ENCODE results near the gene RIPPLY2.
"Not testable (repeated sequence)": the region's sequence is repeated elsewhere in the genome, so short reads cannot be mapped to it uniquely, and the experiment has no call there.

Gene RIPPLY2

DNA sequence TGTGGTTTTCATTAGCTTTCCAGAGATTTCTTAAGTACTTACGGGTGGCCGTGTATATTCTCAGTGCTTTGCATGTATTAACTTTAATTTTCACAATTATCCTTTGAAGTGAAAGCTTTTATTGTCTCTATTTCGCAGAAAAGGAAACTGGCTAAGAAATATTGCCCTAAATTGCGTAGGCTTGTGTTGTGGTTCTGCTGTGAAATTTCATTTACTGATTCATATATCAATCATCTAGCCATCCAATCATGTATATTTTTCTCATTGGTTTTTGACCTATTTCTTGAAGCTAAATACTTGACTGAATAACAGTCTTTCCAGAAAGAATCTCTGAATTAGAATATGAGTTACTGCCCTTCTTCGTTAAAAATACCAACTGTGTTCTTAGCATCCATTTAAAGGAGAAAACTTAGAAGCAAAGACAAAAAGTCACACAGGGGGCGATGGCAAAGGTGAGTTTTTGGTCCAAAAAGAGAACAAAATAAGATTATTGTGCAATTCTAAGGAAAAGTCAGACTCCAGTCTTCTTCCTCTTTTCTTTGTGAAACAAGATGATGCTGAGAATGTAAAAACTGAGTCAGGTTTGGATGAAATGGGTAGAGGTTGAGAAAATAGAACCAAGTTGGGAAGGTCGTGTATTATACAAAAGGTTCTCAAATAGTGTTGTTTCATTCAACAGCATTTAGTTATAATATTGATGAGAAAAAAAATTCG, 7.8 kb downstream of the RIPPLY2 start:
- no peak for DNase-seq

DNA sequence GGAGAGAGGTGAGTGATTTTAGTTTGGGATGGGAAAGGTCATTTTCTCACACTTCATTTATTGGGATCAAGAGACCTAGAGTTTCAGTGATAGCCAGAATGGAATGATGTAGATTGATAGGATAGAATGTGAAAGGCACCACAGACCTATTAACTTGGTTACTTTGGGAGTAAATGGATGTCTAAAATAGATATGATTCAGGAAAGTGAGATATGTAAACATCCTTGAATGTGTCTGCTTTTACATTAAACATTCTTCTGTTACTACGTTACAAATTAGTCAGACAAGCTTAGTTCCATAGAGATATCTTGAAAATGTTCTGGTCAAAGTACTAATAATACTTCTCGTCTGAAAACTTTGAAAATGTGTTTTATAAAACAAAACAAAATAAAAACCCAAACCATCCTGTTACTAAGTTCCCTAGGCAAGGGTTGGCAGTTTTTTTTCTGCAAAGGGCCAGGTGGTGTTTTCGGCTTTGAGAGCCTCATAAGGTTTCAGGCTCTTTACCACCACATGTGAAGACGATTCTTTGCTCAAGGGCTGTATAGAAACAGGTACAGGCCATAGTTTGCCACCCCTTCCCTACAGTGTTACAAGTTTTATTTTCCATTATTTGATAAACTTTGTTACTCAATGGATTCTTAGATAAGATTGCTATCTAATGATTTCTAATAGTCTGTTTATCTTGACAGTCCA, 9.8 kb downstream of the RIPPLY2 start:
- no peak for DNase-seq

DNA sequence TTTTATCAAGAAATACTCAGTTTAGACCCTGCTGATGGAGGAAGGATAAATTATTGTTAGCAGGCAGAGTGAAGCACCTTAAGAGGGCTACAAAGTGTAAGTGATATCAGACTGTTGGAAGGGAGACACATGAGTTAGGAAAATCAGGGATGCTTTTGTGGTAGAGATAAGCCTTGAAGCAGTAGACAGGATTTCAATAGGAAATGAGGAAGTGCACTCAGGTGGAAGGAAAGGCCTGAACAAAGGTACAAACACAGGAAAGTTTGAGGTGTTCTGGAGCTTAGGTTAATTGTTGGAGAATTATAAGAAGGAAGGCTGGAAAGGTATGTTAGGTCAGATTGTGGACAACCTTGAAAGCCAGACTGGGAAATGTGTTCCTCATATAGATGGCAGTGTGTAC, 13.9 kb downstream of the RIPPLY2 start:
- no peak for DNase-seq

DNA sequence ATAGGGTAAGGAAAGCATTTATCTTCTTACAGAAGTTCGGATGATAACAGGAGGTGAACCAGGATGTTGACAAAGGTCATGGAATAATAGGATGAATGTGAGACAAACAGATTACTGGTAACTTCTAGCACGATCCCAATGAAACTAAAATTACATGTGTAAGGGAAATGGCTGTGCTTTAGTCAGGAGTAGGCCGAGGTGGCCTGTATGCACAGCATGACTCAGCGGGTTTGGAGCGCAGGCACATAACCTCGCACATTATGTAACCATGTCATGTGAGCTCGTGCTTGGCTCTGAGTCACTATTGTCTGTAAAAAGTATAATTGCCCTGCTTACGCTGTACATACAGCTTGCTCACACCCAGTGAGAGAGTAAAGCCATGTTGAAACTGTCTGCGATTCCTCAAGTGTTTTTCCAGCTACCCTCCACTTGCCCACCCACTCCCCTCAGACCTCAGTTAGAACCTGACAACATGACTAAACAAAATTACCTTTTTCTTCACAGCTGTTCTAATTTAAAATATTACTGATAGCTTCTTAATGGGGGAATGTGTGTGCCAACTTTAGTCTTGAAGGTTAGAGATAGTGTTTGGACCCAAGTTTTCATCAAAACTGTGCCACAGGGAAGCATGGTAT, 14.5 kb downstream of the RIPPLY2 start:
- DNase-seq = no peak

DNA sequence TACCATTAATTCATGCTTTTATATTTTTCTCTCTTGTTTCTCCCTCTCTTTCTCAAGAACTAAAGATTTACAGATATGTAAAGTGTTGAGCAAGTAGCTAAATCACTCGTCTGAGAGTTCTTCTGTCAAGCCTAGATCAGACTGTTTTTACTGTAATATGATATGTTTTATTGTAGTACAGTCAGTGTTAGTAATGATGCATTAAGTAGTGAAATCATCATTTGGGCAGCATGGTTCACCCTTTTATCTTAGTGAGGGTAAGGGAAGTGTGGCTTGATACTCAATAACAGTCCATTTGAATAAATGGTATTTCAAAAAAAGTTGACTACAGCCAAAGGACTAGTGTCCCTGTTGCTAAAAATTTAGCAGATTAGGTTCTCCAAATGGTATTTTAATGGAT, 15.5 kb downstream of the RIPPLY2 start:
- no peak for DNase-seq

DNA sequence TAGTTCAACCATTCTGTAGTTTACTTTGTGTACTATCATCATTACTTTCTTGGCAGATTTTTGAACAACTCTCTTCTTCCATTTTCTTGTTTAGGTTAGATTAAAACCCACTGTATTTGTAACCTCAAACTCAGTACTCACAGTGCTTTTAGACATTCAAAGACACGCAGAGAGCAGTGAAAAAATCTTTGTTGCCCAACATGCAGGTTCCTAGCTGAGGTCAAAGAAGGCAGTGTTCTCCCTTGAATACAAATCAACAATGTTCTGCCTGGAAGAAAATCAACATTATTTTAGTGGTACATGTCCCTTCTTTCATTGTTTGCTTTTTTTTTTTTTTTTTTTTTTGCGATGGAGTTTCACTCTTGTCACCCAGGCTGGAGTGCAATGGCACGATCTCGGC, 17.5 kb downstream of the RIPPLY2 start:
- DNase-seq = no peak

DNA sequence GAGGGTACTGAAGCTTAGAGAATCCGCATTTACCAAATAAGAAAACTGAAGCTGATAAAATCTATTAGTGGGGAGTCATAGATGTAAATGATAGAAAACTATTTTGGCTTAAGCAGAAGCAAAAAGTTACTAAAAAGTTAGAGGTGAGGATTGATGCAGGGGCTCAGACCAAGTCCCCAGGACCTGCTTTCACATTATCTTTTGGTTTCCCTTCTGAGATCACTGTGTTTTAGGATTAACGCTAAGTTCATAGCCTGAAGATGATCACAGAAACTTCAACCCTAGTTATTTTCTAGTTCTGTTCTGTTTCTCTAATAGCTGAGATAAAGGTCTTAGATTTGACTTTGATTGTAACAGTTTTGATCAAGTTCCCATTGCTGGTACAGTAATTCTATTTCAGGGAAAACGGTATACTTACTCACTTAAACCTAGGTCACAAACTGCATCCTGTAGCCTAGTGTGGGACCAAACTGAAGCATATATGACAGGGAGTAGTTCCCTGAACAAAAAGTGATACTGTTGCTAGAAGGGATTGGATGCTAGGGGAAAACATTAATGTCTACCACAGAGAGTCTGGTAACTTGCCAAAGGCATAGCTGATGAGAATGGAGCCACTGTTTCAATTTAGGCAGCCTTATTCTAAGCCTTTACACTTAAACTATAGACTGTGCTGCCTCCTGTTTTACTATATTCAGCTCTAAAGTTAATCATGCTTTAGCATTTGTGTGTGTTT, 19.4 kb downstream of the RIPPLY2 start:
- DNase-seq = no peak

DNA sequence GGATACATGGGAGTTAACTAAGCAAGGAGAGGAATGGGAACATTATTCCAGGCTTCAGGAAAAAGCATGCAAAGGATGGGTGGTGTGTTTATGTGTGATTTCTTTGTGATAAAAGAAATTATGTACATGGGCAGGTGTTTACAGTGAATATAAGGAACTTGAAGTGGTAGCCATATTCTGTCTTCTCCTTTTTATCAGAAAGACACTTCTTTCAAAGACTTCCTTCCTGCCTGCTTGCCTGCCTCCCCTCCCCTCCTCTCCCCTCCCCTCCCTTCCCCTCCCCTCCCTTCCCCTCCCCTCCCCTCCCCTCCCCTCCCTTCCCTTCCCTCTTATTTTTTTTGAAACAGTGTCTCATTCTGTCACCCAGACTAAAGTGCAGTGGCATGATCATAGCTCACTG, 20.7 kb downstream of the RIPPLY2 start:
- no peak for DNase-seq

DNA sequence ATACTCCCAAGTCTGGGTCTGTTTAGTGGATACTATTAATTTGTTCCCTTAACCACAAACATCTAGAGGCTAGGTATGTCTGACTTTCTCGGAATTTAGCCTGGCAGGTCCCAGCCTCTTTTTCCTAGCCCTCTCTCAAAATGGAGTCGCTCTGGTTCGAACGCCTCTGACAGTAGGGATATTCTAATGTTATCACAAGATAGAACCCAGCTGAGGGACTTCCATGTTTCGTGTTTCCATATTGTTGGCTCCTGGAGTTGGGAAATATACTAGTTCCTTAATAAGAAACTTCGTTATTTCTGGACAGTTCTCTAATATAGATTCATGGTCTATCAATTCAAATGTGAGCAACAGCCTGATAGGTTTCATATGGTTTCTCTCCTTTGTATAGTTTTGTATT, 22.7 kb downstream of the RIPPLY2 start:
- DNase-seq = no peak

DNA sequence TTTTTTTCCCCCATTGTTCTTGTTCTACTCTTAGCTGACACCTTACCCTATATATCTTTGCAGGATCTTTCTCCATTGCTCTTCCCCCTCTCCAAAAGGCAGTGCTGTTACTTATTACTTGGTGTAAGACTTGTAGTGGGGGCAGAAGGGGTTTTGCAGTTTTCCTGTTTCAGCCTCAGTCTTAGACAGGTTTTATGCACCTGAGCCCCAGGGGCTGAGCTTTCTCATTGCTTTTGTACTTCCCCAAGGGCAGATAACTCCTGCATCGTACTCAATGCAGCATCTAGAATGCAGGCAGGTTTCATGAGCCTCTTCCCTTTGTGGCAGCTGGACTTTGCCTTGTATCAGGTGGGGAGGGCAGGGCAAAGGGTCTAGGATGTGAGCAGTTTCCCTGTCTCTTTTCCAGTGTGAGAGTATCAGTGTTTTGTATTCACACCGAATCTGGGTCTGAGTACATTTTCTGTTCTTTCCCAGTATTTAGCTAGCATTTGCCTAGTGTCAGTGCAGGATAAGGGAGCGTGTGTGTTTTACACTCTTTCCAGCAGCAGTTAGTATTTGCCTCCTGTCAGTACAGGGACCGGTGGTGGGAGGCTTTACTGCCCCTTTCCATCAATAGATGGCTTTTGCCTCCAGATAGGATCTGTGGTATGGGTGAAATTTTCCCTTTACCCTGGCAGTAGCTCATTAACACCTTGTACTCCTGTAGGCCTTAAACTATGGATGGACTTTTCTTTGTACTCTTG, 25.9 kb downstream of the RIPPLY2 start:
- DNase-seq = no peak

DNA sequence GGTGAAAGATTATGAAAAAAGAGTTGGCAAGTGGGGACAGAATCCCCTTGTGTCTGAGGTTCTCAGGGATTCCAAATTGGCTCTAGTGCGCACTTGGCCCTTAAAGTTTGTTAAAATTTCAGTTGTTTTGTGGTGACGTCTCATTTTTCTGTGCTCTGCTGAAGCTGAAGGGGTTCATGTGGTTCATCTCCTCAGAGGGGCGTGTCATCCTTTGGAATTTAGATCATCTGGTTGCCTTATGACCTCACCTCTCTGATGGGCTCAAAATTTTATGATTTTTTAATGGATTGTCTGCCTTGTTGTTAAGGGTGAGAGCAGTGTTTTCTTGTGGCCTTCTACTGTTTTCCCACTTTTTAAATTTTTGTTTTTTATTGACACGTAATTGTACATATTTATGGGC, 26.6 kb downstream of the RIPPLY2 start:
- DNase-seq = no peak

DNA sequence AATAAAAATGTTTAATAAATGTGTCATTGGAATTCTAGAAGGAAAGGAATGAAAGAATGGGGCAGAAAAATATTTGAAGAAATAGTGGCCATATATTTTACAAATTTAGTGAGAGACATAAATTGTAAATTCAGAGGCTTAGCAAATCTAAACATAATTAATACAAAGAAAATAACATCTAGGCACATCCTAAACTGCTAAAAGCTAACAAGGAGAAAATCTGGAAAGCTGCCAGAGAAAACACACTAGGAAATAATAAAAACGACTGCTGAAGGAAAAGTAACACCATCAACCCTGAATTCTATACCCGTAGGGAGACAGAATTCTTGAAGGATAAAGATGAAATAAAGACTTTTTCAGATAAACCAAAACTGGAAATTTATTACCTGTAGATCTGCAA, 30.1 kb downstream of the RIPPLY2 start:
- DNase-seq = no peak

DNA sequence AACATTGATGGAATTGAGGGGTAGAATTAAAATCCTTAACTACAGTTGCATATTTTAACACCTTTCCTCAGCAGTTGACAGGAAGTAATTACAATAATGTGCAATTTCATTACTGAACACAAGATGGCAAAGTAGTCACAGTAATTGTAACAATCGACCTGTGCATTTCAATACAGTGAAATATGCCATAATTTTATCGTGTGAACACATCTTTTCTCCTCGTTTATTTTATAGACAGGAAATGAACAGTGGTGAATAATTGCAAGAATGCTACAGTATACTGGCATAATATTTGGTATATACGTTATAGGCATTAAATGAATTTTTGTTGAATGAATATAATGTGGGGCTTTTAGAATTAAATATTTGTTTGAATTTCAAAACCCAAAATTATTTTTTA, 31.4 kb downstream of the RIPPLY2 start:
- no peak for DNase-seq

DNA sequence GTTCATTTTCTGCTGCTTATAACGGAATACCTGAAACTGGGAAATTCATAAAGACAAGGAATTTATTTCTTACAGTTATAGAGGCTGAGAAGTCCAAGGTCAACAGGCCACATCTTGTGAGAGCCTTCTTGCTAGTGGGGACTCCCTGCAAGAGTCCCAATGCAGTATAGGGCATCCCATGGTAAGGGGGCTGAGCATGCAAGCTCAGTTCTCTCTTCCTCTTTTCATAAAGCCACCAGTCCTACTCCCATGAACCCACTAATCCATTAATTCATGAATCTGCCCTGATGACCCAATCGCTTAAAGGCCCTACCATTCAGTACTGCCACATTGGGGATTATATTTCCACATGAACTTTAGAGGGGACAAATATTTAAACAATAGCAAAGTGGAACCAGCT, 32.8 kb downstream of the RIPPLY2 start:
- no peak for DNase-seq

DNA sequence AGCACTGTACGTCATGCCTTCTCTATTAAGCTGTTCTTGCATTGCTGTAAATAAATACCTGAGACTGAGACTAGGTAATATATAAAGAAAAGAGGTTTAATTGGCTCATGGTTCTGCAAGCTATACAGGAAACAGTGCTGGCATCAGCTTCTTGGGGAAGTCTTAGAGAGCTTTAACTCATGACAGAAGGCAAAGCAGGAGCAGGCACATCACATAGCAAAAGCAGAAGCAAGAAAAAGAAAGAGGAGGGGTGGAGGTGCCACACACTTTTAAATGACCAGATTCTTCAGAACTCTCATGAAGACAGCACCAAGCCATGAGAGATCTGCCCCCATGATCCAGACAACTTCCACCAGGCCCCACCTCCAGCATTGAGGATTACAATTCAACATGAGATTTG, 36.5 kb downstream of the RIPPLY2 start:
- DNase-seq = no peak

DNA sequence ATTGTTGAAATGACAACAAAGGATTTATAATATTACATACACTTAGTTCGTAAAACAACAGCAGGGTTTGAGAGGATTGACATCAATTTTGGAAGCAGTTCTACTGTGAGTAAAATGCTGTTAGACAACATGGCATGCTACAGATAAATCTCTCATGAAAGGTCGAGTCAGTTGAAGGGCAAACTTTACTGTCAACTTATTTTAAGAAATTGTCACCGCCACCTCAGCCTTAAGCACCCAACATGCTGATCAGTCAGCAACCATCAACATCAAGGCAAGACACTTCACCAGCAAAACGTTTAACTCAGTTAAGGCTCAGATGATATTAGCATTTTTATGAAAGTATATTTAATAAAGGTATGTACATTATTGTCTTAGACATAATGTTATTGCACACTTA, 37.4 kb downstream of the RIPPLY2 start:
- no peak for DNase-seq

DNA sequence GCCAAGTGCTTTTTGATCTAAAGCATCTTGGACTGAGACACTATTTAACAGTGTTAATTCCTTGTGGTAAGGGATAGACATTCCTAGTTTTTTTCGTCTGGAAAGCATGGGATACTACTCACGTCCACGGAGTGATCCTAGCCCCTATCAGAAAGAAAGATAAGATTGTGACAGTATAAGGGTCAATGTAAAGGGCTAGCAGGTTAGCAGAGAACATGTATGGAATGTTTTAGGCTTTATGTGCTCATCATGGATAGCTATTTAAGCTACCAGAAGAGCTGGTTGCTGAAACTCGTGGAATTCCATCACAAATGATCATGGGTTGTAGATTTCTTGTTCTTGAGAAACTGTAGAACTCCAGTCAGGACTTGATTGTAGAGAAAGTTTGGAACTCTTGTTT, 38.4 kb downstream of the RIPPLY2 start:
- DNase-seq = no peak

DNA sequence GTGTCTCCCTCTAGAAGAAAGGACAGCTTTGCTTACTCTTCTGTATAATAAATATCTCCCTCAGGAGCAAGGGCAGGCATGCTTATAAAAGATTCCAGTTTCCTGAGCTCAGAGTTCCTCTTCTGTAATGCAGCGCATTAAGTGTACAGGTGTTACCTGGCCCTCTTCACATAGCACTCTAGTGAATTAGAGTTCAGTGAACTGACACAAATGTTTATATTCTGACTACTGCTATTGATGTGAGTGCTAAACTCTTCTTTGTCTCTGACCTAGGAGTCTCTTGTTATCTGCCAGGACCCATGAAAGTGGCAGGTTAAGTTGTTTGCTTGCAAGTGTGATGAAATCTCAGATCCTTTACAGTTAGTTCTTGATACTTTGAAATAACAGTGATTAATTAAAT, 39.9 kb downstream of the RIPPLY2 start:
- DNase-seq = no peak

DNA sequence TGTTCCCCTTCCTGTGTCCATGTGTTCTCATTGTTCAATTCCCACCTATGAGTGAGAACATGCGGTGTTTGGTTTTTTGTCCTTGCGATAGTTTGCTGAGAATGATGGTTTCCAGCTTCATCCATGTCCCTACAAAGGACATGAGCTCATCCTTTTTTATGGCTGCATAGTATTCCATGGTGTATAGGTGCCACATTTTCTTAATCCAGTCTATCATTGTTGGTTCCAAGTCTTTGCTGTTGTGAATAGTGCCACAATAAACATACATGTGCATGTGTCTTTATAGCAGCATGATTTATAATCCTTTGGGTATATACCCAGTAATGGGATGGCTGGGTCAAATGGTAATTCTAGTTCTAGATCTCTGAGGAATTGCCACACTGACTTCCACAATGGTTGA, 43.9 kb downstream of the RIPPLY2 start:
- DNase-seq = not testable (repeated sequence)

DNA sequence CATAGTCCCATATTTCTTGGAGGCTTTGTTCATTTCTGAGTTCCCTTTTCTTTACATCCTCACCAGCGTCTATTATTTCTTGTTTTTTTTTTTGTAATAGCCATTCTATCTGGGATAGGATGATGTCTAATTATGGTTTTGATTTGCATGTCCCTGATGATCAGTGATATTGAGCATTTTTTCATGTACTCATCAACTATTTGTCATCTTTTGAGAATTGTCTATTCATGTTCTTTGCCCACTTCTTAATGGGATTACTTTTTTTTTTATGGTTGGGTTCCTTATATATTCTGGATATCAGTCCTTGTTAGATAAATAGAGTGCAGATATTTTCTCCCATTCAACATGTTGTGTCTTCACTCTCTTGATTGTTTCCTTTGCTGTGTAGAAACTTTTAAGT, 48.5 kb downstream of the RIPPLY2 start:
- DNase-seq = no peak

DNA sequence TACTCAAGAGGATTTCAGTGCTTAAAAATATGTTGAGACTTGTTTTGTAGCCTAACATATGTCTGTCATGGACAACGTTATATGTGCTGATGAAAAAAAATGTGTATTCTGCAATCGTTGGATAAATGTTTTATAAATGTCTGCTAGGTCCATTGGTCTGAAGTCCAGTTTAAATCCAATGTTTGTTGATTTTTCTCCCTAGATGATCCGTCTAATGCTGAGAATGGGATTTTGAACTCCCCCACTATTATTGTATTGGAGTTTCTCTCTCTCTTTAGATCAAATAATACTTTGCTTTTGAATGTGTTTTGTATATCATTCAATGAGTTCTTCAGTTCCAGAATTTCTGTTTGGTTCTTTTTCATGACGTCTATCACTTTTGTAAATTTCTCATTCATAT, 51.2 kb downstream of the RIPPLY2 start:
- no peak for DNase-seq

DNA sequence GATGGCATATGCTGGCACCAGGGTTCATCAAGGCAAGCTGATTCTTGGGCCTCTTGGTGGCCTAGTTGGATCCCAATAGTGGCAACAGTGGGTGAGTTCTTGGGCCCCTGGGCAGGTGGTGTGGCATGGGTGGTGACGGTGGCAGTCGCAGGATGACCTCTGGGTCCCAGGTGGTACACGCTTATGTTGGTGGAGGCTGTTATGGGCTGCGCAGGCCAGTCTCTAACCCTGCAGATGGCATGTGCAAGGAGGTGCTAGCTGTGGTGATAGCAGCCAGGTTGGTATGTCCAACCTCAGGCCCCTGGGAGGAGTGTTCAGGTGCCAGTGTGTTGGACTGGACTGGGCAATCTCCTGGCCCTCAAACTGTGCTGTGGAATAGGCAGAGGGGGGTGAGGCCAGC, 52.5 kb downstream of the RIPPLY2 start:
- DNase-seq = no peak

Data from right forelimb (tissue), 1 donor.